Left ventricle myocardium inferior (tissue), 1 donor: ENCODE data around the gene NKAPD1. TPM values are rescaled to one million over a fixed set of nuclear protein-coding genes. Genes with fewer than 3 reads are reported as not detected.

Source experiments
- DNase-seq: peaks from one replicate; pipeline ENCODE4 v3.0.0-alpha.2; 2020
- H3K27ac ChIP-seq: fragments of 200-600 bp; replicated peaks from 2 replicates; pipeline ENCODE4 v1.8.0; 2021
- H3K27me3 ChIP-seq: fragments of 200-600 bp; 2 replicates; pipeline ENCODE4 v1.8.0; 2021; ENCODE audit warnings: low read depth
- H3K36me3 ChIP-seq: fragments of 200-600 bp; 2 replicates; pipeline ENCODE4 v1.8.0; 2021
- H3K4me1 ChIP-seq: fragments of 200-600 bp; 2 replicates; pipeline ENCODE4 v1.8.0; 2021
- H3K4me3 ChIP-seq: fragments of 200-600 bp; 2 replicates; pipeline ENCODE4 v1.8.0; 2021; ENCODE audit warnings: mild to moderate bottlenecking, moderate library complexity
- H3K9me3 ChIP-seq: fragments of 200-600 bp; replicated peaks from 2 replicates; pipeline ENCODE4 v1.8.0; 2021
- CTCF ChIP-seq: fragments of 200-600 bp; IDR thresholded peaks from 2 replicates; pipeline ENCODE4 v1.8.0; 2021; ENCODE audit warnings: antibody characterized with exemption, mild to moderate bottlenecking, borderline replicate concordance
- intact Hi-C: fragments of 100-400 bp; cut with micrococcal nuclease; formaldehyde crosslinking; loops from one replicate; pipeline ENCODE4 v1.11.0; 2022
- total RNA-seq: library from RNA; stranded (reverse); fragmentation: NEBNext Ultra II Directional; extraction: Animal tissue kit (Norgen Biotek cat#: 25700); gene quantifications from one replicate; pipeline ENCODE4 v1.2.1, GENCODE V29; 2021
- donor health status: DM: no; HTN: yes; CAD: no; lungs with severe emphysema.

NKAPD1 gene
- total RNA-seq, 1 donor from 2014 or later: 7.6 TPM

- Histone ChIP-seq H3K4me1 (peaks cover 14% of the 10 kb centered on the region), H3K4me3 (no peak overlapping the region), H3K27me3 (no peaks in the 10 kb centered on the region), H3K9me3 (peaks cover 3% of the 10 kb centered on the region), H3K36me3 (peaks cover 96% of the 10 kb centered on the region), H3K27ac (no peak overlapping the region)
- TF ChIP-seq CTCF: no peak
- DNase-seq: no peak
- intact Hi-C loops: no loop called here
Observed at GRCh38 chr11:112049777-112050176, 24.3 kb upstream of the NKAPD1 start.

DNA sequence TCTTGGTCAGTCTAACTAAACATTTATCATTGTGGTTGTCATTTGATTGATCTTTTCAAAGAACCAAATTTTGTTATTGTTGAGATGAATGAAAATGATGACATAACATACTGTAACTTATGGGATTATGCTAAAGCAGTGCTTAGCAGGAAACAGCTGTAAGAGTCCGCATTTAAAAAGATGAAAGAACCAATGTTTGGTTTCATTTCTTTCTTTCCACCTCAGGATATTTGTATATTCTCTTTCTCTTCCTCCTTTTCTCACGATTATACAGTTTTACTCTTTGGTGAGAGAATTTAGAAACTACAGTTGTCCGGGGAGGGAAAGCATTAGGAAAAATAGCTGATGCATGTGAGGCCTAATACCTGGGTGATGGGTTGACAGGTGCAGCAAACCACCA, 23.4 kb upstream of the NKAPD1 start:
- Histone ChIP-seq H3K27ac (no peak overlapping the region), H3K27me3 (no peaks in the 10 kb centered on the region), H3K4me3 (no peak overlapping the region), H3K9me3 (peaks cover 3% of the 10 kb centered on the region), H3K4me1 (peaks cover 14% of the 10 kb centered on the region), H3K36me3 (peaks cover 95% of the 10 kb centered on the region)
- DNase-seq: no peak
- intact Hi-C loops: no loop called here
- no peak for TF ChIP-seq CTCF

GRCh38 chr11:112051768-112052167, 22.3 kb upstream of the NKAPD1 start:
- no peak for TF ChIP-seq CTCF
- no peak overlapping the region for H3K4me3 ChIP-seq
- H3K27ac ChIP-seq: no peak overlapping the region
- intact Hi-C loops: no loop called here
- H3K9me3 ChIP-seq: peaks cover 3% of the 10 kb centered on the region
- H3K36me3 ChIP-seq: peaks cover 95% of the 10 kb centered on the region
- H3K27me3 ChIP-seq: no peaks in the 10 kb centered on the region
- no peak for DNase-seq
- H3K4me1 ChIP-seq: peaks cover 14% of the 10 kb centered on the region

DNA sequence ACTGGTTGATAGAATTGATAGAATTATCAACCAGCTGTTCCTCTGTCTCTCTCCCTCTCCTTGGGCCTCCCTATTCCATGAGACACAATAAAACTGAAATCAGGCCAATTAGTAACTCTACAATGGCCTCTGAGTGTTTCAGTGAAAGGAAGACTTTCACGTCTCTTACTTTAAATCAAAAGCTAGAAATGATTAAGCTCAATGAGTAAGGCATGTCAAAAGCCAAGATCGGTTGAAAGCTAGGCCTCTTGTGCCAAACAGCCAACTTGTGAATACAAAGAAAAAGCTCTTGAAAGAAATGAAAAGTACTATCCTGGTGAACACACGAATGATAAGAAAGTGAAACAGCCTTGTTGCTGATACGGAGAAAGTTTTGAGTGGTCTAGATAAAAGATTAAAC, 16.9 kb upstream of the NKAPD1 start:
- peaks cover 7% of the 10 kb centered on the region for H3K4me1 ChIP-seq
- H3K4me3 ChIP-seq: no peak overlapping the region
- no peak for TF ChIP-seq CTCF
- H3K27me3 ChIP-seq: no peaks in the 10 kb centered on the region
- H3K36me3 ChIP-seq: peaks cover 91% of the 10 kb centered on the region
- H3K27ac ChIP-seq: no peak overlapping the region
- intact Hi-C loops: no loop called here
- no peak for DNase-seq
- H3K9me3 ChIP-seq: no peaks in the 10 kb centered on the region

GRCh38 chr11:112058103-112058502, 16.0 kb upstream of the NKAPD1 start:
- intact Hi-C loops: no loop called here
- no peak for TF ChIP-seq CTCF
- DNase-seq: no peak
- peaks cover 91% of the 10 kb centered on the region for H3K36me3 ChIP-seq
- peaks cover 7% of the 10 kb centered on the region for H3K4me1 ChIP-seq
- no peak overlapping the region for H3K4me3 ChIP-seq
- H3K27me3 ChIP-seq: no peaks in the 10 kb centered on the region
- no peaks in the 10 kb centered on the region for H3K9me3 ChIP-seq
- H3K27ac ChIP-seq: no peak overlapping the region

DNA sequence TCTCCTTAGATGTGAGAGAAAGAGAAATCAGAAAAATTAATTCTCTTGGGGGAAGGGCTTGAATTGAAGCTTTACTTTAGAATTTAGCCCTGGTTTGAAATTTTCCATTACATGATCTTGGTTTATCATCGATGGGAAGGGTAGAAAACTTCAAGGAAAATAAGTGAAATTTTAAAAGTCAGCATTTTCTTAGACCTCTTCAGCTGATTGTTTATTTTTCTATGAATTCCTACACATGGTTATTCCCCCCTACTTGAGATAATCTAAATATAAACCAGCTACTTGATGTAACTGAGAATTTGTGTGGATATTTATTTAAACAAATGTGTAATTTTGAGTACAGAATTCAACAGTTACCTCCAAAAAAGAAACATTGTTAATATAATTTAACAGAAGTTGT, 11.2 kb upstream of the NKAPD1 start:
- H3K36me3 ChIP-seq: peaks cover 65% of the 10 kb centered on the region
- TF ChIP-seq CTCF: no peak

More for the DNA sequence above, 11.2 kb upstream of the NKAPD1 start:
- H3K27ac ChIP-seq: no peak overlapping the region
- no peak overlapping the region for H3K4me3 ChIP-seq
- no peaks in the 10 kb centered on the region for H3K9me3 ChIP-seq
- H3K27me3 ChIP-seq: no peaks in the 10 kb centered on the region
- H3K4me1 ChIP-seq: peaks cover 7% of the 10 kb centered on the region
- no peak for DNase-seq
- intact Hi-C loops: no loop called here
